Measurements from ENCODE around the gene AZIN2. TPM values are rescaled to one million over a fixed set of nuclear protein-coding genes. Genes with fewer than 3 reads are reported as not detected.

AZIN2 gene
- total and polyA plus RNA-seq, 2 experiments from 2014 or later: 2.8 to 4.4 TPM

DNA sequence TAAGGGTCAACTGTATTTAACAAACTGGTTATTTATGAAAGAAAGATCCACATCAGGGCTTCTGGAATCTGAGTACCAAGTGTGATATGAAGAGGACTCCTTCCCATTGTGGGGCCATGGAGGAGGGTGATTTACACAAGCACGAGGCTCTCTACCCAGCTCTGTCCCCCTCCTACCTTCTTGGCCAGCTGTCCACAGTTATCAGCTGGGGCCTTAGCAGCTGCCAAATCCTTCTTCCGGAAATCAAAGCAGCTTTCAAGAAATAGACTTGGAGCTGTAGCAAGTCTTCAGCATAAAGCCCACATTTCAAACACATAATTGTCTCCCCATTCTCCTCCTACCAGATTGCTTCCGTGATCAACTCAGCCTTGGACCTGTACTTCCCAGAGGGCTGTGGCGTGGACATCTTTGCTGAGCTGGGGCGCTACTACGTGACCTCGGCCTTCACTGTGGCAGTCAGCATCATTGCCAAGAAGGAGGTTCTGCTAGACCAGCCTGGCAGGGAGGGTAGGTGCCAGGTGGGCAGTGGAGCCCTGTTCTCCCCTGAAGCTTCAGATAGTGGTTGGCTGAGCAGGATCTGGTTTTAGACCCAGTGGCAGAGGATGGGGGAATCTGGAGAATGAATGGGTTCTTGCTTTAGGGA lies 15.5 kb downstream of the AZIN2 start:
- no peak overlapping the region for H3K4me3 ChIP-seq
- peaks cover 34% of the 10 kb centered on the region for H3K4me1 ChIP-seq (ENCODE audit: insufficient read depth)
- no peaks in the 10 kb centered on the region for H3K27me3 ChIP-seq (replicated peaks; ENCODE audit: insufficient read depth)
- no peak overlapping the region for H3K27ac ChIP-seq
- no peaks in the 10 kb centered on the region for H4K20me1 ChIP-seq (ENCODE audit: insufficient read depth)
- no peaks in the 10 kb centered on the region for H3K79me2 ChIP-seq (ENCODE audit: insufficient read depth)
- no peak overlapping the region for H3K9ac ChIP-seq
- in situ Hi-C loops (cut with MboI): no loop called here
- peaks cover 27% of the 10 kb centered on the region for H3F3A ChIP-seq (ENCODE audit: insufficient read depth)
- TF ChIP-seq EZH2 (IDR thresholded peaks at IDR 0.05; ENCODE audit: insufficient read depth, poor library complexity, severe bottlenecking) (no peak), EZH2phosphoT487 (IDR thresholded peaks at IDR 0.05; ENCODE audit: insufficient read depth, low read depth) (no peak)
- no peaks in the 10 kb centered on the region for H3K9me2 ChIP-seq (ENCODE audit: insufficient read depth)
- no peaks in the 10 kb centered on the region for H3K36me3 ChIP-seq (ENCODE audit: low read depth)
- no peak overlapping the region for H3K4me2 ChIP-seq (ENCODE audit: unreplicated experiment)
- no peak overlapping the region for H2AFZ ChIP-seq
- no peaks in the 10 kb centered on the region for H3K9me3 ChIP-seq (ENCODE audit: low read depth)
- 87 to 88% methylated on average over 7 of the region's 7 CpGs for WGBS, 2 experiments (ENCODE audit: low coverage in 1 of 2, low lambda C conversion rate in 2 of 2, missing lambda C conversion rate in 2 of 2)
- no peak for DNase-seq

DNA sequence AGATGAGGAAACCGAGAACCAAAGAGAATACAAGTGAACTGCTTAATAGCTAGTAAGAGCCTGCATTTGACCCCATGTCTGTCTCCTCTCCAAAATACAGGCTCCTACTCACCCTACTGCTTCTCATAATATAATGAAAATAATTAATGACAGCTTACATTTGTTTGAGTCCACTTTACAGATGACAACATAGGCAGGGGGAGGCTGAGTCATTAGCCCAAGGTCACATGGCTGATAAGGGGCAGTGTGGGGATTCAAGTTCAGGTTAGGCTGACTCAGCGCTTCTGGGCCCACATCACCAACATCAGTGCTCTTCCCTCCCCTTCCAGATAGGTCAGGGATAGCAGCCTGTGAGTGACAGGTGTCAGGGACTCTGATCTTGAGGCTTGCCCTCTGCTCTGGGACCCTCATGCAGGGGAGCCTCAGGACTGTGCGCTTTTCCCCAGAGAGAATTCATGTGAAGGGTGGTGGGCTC lies 16.2 kb downstream of the AZIN2 start:
- Histone ChIP-seq H3K9ac (no peak overlapping the region), H3K36me3 (ENCODE audit: low read depth) (no peaks in the 10 kb centered on the region), H3K4me1 (ENCODE audit: insufficient read depth) (peaks cover 34% of the 10 kb centered on the region), H3K27ac (no peak overlapping the region), H3K4me3 (no peak overlapping the region), H3K9me3 (ENCODE audit: low read depth) (no peaks in the 10 kb centered on the region), H3K79me2 (ENCODE audit: insufficient read depth) (no peaks in the 10 kb centered on the region), H2AFZ (no peak overlapping the region), H3K27me3 (replicated peaks; ENCODE audit: insufficient read depth) (no peaks in the 10 kb centered on the region), H3F3A (ENCODE audit: insufficient read depth) (peaks cover 27% of the 10 kb centered on the region), H3K4me2 (ENCODE audit: unreplicated experiment) (no peak overlapping the region), H3K9me2 (ENCODE audit: insufficient read depth) (no peaks in the 10 kb centered on the region), H4K20me1 (ENCODE audit: insufficient read depth) (no peaks in the 10 kb centered on the region)
- DNase-seq: peak; percentile 40
- in situ Hi-C loops (cut with MboI): no loop called here
- TF ChIP-seq EZH2phosphoT487 (IDR thresholded peaks at IDR 0.05; ENCODE audit: insufficient read depth, low read depth): no peak
- no peak for TF ChIP-seq EZH2 (IDR thresholded peaks at IDR 0.05; ENCODE audit: insufficient read depth, poor library complexity, severe bottlenecking)
- WGBS, 2 experiments (ENCODE audit: low coverage in 1 of 2, low lambda C conversion rate in 2 of 2, missing lambda C conversion rate in 2 of 2): 99 to 100% methylated on average over 3 of the region's 3 CpGs

DNA sequence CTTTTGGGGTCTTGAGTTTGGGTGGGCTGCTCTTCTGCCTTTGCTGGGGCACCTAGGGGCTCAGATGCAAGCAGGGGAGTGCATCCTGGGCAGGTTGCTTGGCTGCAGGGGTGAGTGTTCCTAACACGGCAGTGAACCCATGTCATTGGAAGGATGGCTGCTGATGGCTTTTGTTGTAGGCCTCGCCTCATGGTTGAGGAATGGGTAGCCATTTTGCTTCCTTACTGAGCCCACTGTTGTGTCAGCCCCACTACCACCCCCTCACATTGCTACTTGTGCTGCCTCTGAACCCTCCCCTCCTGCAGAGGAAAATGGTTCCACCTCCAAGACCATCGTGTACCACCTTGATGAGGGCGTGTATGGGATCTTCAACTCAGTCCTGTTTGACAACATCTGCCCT lies 16.8 kb downstream of the AZIN2 start:
- Histone ChIP-seq H3F3A (ENCODE audit: insufficient read depth) (peaks cover 27% of the 10 kb centered on the region), H3K4me1 (ENCODE audit: insufficient read depth) (peaks cover 34% of the 10 kb centered on the region), H2AFZ (no peak overlapping the region), H3K9me2 (ENCODE audit: insufficient read depth) (no peaks in the 10 kb centered on the region), H4K20me1 (ENCODE audit: insufficient read depth) (no peaks in the 10 kb centered on the region), H3K4me3 (no peak overlapping the region), H3K79me2 (ENCODE audit: insufficient read depth) (no peaks in the 10 kb centered on the region), H3K36me3 (ENCODE audit: low read depth) (no peaks in the 10 kb centered on the region), H3K27me3 (replicated peaks; ENCODE audit: insufficient read depth) (no peaks in the 10 kb centered on the region), H3K27ac (no peak overlapping the region), H3K9ac (no peak overlapping the region), H3K9me3 (ENCODE audit: low read depth) (no peaks in the 10 kb centered on the region), H3K4me2 (ENCODE audit: unreplicated experiment) (no peak overlapping the region)
- 97 to 99% methylated on average over 4 of the region's 4 CpGs for WGBS, 2 experiments (ENCODE audit: low coverage in 1 of 2, low lambda C conversion rate in 2 of 2, missing lambda C conversion rate in 2 of 2)
- in situ Hi-C loops (cut with MboI): no loop called here
- no peak for DNase-seq
- TF ChIP-seq EZH2phosphoT487 (IDR thresholded peaks at IDR 0.05; ENCODE audit: insufficient read depth, low read depth): no peak
- TF ChIP-seq EZH2 (IDR thresholded peaks at IDR 0.05; ENCODE audit: insufficient read depth, poor library complexity, severe bottlenecking): no peak

DNA sequence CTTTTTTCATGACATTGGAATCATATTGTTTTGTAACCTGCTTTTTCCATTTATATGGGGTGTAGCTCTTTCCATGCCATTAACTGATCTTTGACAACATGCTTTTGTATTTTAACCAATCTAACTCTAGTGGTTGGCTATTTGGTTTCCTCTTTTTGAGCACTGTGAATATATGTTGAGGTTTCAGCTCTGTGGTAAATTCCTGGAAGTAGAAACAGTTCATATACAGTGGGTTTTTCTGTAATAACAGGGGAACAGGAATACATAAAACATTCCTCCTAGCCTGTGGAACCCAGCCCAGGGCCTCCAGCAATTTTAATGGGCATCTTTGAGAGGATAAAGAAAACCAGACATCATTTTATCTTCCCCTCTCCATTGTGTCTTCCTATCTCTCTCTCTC lies 17.4 kb downstream of the AZIN2 start:
- H3K36me3 ChIP-seq (ENCODE audit: low read depth): no peaks in the 10 kb centered on the region
- no peaks in the 10 kb centered on the region for H3K9me3 ChIP-seq (ENCODE audit: low read depth)
- no peak overlapping the region for H2AFZ ChIP-seq
- TF ChIP-seq EZH2phosphoT487 (IDR thresholded peaks at IDR 0.05; ENCODE audit: insufficient read depth, low read depth): no peak
- no peak for TF ChIP-seq EZH2 (IDR thresholded peaks at IDR 0.05; ENCODE audit: insufficient read depth, poor library complexity, severe bottlenecking)
- H3K4me3 ChIP-seq: no peak overlapping the region
- in situ Hi-C loops (cut with MboI): no loop called here
- H3K27ac ChIP-seq: peak overlapping the region; percentile 94
- peaks cover 34% of the 10 kb centered on the region for H3K4me1 ChIP-seq (ENCODE audit: insufficient read depth)
- no peaks in the 10 kb centered on the region for H3K9me2 ChIP-seq (ENCODE audit: insufficient read depth)
- no peak for DNase-seq
- H4K20me1 ChIP-seq (ENCODE audit: insufficient read depth): no peaks in the 10 kb centered on the region
- H3K27me3 ChIP-seq (replicated peaks; ENCODE audit: insufficient read depth): no peaks in the 10 kb centered on the region
- peak overlapping the region; percentile 66; the same call in 1 of the 2 replicates for H3K9ac ChIP-seq
- peaks cover 27% of the 10 kb centered on the region for H3F3A ChIP-seq (ENCODE audit: insufficient read depth)
- H3K79me2 ChIP-seq (ENCODE audit: insufficient read depth): no peaks in the 10 kb centered on the region
- peak overlapping the region; percentile 75 for H3K4me2 ChIP-seq (ENCODE audit: unreplicated experiment)
